HEK293T (cell line): ENCODE results near the gene PUDP.

Experiments used
- ARNT ChIP-seq: fragments of 450-650 bp; IDR thresholded peaks from 2 replicates; pipeline ENCODE4 v1.6.1; 2017; ENCODE audit warnings: mild to moderate bottlenecking
- BHLHE40 ChIP-seq: fragments of 450-650 bp; IDR thresholded peaks from 2 replicates; pipeline ENCODE4 v1.6.1; 2016; ENCODE audit warnings: mild to moderate bottlenecking, moderate library complexity, borderline replicate concordance
- CTBP1 ChIP-seq: fragments of 450-650 bp; IDR thresholded peaks from 2 replicates; pipeline ENCODE4 v1.6.1; 2016; ENCODE audit warnings: borderline replicate concordance
- ELF4 ChIP-seq: fragments of 450-650 bp; IDR thresholded peaks from 2 replicates; pipeline ENCODE4 v1.6.1; 2017; ENCODE audit warnings: antibody characterized with exemption
- FOXA1 ChIP-seq: fragments of 450-650 bp; IDR thresholded peaks from 2 replicates; pipeline ENCODE4 v1.6.1; 2016; ENCODE audit warnings: mild to moderate bottlenecking
- FOXK2 ChIP-seq: fragments of 450-650 bp; IDR thresholded peaks from 2 replicates; pipeline ENCODE4 v1.6.1; 2016; ENCODE audit warnings: mild to moderate bottlenecking
- FOXM1 ChIP-seq: fragments of 450-650 bp; IDR thresholded peaks from 2 replicates; pipeline ENCODE4 v1.6.1; 2017; ENCODE audit warnings: mild to moderate bottlenecking, borderline replicate concordance
- LEF1 ChIP-seq: fragments of 450-650 bp; IDR thresholded peaks from 2 replicates; pipeline ENCODE4 v1.6.1; 2017; ENCODE audit warnings: mild to moderate bottlenecking, borderline replicate concordance
- NFRKB ChIP-seq: fragments of 450-650 bp; IDR thresholded peaks from 2 replicates; pipeline ENCODE4 v1.6.1; 2016; ENCODE audit warnings: mild to moderate bottlenecking, moderate library complexity
- PKNOX1 ChIP-seq: fragments of 450-650 bp; IDR thresholded peaks from 2 replicates; pipeline ENCODE4 v1.6.1; 2016
- SP1 ChIP-seq: fragments of 450-650 bp; IDR thresholded peaks from 2 replicates; pipeline ENCODE4 v1.6.1; 2017
- SUZ12 ChIP-seq: fragments of 450-650 bp; IDR thresholded peaks from 2 replicates; pipeline ENCODE4 v1.6.1; 2016; ENCODE audit warnings: mild to moderate bottlenecking
- TARDBP ChIP-seq: fragments of 450-650 bp; IDR thresholded peaks from 2 replicates; pipeline ENCODE4 v1.6.1; 2016
- ZNF384 ChIP-seq: fragments of 450-650 bp; IDR thresholded peaks from 2 replicates; pipeline ENCODE4 v1.6.1; 2016

GRCh38 chrX:7060444-7060843, 87.5 kb downstream of the PUDP start:
- TF ChIP-seq ARNT (no peak), FOXA1 (no peak), ELF4 (no peak), ZNF384 (no peak), SP1 (no peak), LEF1 (no peak), NFRKB (no peak), FOXM1 (no peak), BHLHE40 (no peak), PKNOX1 (no peak), FOXK2 (no peak), SUZ12 (no peak), CTBP1 (no peak), TARDBP (no peak)
